ENCODE measurements around the gene RFFL.
"Not testable (repeated sequence)": the region's sequence is repeated elsewhere in the genome, so short reads cannot be mapped to it uniquely, and the experiment has no call there.

DNA sequence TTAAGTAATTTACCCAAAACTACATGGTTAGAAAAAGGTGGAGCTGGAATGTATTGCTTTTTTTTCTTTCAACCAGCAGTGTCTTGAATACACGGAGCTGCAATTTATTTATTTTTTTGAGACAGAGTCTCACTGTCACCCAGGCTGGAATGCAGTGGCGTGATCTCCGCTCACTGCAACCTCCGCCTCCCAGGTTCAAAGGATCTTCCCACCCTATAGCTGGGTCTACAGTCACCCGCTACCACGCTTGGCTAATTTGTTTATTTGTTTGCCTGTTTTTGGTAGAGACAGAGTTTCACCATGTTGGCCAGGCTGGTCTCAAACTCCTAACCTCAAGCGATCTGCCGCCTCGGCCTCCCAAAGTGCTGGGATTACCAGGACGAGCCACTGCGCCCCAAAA, 27.2 kb upstream of the RFFL start:
- TF ChIP-seq, protein P1, sequence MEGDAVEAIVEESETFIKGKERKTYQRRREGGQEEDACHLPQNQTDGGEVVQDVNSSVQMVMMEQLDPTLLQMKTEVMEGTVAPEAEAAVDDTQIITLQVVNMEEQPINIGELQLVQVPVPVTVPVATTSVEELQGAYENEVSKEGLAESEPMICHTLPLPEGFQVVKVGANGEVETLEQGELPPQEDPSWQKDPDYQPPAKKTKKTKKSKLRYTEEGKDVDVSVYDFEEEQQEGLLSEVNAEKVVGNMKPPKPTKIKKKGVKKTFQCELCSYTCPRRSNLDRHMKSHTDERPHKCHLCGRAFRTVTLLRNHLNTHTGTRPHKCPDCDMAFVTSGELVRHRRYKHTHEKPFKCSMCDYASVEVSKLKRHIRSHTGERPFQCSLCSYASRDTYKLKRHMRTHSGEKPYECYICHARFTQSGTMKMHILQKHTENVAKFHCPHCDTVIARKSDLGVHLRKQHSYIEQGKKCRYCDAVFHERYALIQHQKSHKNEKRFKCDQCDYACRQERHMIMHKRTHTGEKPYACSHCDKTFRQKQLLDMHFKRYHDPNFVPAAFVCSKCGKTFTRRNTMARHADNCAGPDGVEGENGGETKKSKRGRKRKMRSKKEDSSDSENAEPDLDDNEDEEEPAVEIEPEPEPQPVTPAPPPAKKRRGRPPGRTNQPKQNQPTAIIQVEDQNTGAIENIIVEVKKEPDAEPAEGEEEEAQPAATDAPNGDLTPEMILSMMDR (IDR thresholded peaks at IDR 0.05), result not testable (repeated sequence)
- not testable (repeated sequence) for TF ChIP-seq POLR2A (IDR thresholded peaks at IDR 0.05)
